Heart left ventricle (tissue), 13 donors: ENCODE measurements around the gene RGS7.

Source experiments
- CTCF ChIP-seq, 12 donors: fragments of 200-600 bp; sonication (generic) in 4 of 12; IDR thresholded peaks; one replicate each; pipeline versions ENCODE4 v1.5.0 to v1.8.0; 2018 to 2022; ENCODE audit warnings: antibody characterized with exemption in 12 of 12, mild to moderate bottlenecking in 5 of 12
- POLR2A ChIP-seq, 2 donors: fragments of 450-650 bp; IDR thresholded peaks; one replicate each; pipeline ENCODE4 v1.6.1; 2017; ENCODE audit warnings: antibody characterized with exemption in 2 of 2, mild to moderate bottlenecking in 2 of 2, moderate library complexity in 2 of 2
- donor health status: ischemic (EF 13 %, LVEDD 7.1; RV severe dilation, severe dysfunction).
- donor health status: DM: no; HTN: yes; CAD: no.
- donor health status: DM: no; HTN: no; CAD: no.
- donor health status: ischemic (EF 25% LVEDD 6.9; RV normal size, moderate dysfunction).
- donor health status: ischemic (EF 25% LVEDD 5.7; RV mildly dilated, moderate dysfunction).
- donor health status: ischemic (EF 35%, LVEDD 5.7; RV mildly dilated, moderate dysfunction).
- donor health status: nonischemic (EF 11% LVEDD 7.7; RV severe dilation, severe dysfunction).
- donor health status: DM: yes; HTN: yes; CAD: no.
- donor health status: PGD.
- donor health status: ischemic (EF 29% LVEDD 5.4; RV normal size, mild dysfunction).
- donor health status: nonischemic (EF 23%, LVEDD 6.1; RV moderate dilation, normal function).

GRCh38 chr1:241202401-241202800, 154.6 kb downstream of the RGS7 start:
- no peak for TF ChIP-seq CTCF (IDR thresholded peaks at IDR 0.05)
- no peak for TF ChIP-seq POLR2A (IDR thresholded peaks at IDR 0.05)
